H1 (cell line): ENCODE results near the gene ZDHHC8. TPM values are rescaled to one million over a fixed set of nuclear protein-coding genes. Genes with fewer than 3 reads are reported as not detected.

ENCODE experiments used
- CBX8 ChIP-seq: fragments of 300-800, 300-1000 bp; sonication (generic); IDR thresholded peaks from 2 replicates; pipeline ENCODE4 v1.7.1; 2016; ENCODE audit warnings: low read depth, low read length, borderline replicate concordance
- EZH2 ChIP-seq: fragments of 200-600 bp; sonication (generic); IDR thresholded peaks from 2 replicates; pipeline ENCODE4 v1.7.1; 2012; ENCODE audit warnings: low read depth, mild to moderate bottlenecking, moderate library complexity, low read length, inconsistent platforms; ENCODE audit not compliant: severe bottlenecking
- RNF2 ChIP-seq: fragments of 200-900, 300-1000 bp; sonication (generic); IDR thresholded peaks from 2 replicates; pipeline ENCODE4 v1.7.1; 2016; ENCODE audit warnings: borderline replicate concordance, low read depth, mild to moderate bottlenecking, antibody characterized with exemption, low read length; ENCODE audit not compliant: poor library complexity, severe bottlenecking; ENCODE audit errors: missing control alignments
- RXRA ChIP-seq: IDR thresholded peaks from 2 replicates; pipeline ENCODE4 v1.6.1; 2011; ENCODE audit warnings: low read depth, mild to moderate bottlenecking, low read length, moderate library complexity; ENCODE audit not compliant: insufficient read depth
- SIRT6 ChIP-seq: IDR thresholded peaks from one replicate; pipeline ENCODE4 v1.7.1; 2012; ENCODE audit warnings: low read length, inconsistent platforms
- SP1 ChIP-seq: IDR thresholded peaks from 2 replicates; pipeline ENCODE4 v1.6.1; 2011; ENCODE audit warnings: low read depth, low read length
- SP4 ChIP-seq: IDR thresholded peaks from 2 replicates; pipeline ENCODE4 v1.6.1; 2012; ENCODE audit warnings: low read length, inconsistent platforms
- polyA plus RNA-seq, 7 experiments: library from polyadenylated mRNA; depleted of rRNA in 3 of 7; stranded (reverse) in 5 of 7; unstranded in 2 of 7; fragments of >200 nt in 5 of 7; fragments of 200-250 nt in 2 of 7; gene quantifications; 1 replicate in 5 of 7; 2 replicates in 1 of 7; 4 replicates in 1 of 7; pipeline versions ENCODE4 v1.2.1 to v1.2.3, GENCODE V29; 2011 to 2013; ENCODE audit warnings: missing spikeins in 2 of 7, mixed read lengths in 2 of 7
- total RNA-seq: library from RNA; stranded (reverse); fragmentation: NEBNext Ultra II Directional; extraction: Animal tissue kit (Norgen Biotek cat#: 25700); gene quantifications from 2 replicates; pipeline ENCODE4 v1.2.1, GENCODE V29; 2021
- TF ChIP-seq, protein P1 (sequence below): fragments of 300-600 bp; sonication (generic); IDR thresholded peaks from 2 replicates; pipeline ENCODE4 v1.7.1; 2012; ENCODE audit warnings: low read length, moderate library complexity, mild to moderate bottlenecking, inconsistent platforms; ENCODE audit not compliant: insufficient replicate concordance
- TF ChIP-seq, protein P2 (sequence below): IDR thresholded peaks from 2 replicates; pipeline ENCODE4 v1.6.1; 2012; ENCODE audit warnings: inconsistent platforms

Gene ZDHHC8
- total and polyA plus RNA-seq, 2 of the 8 experiments (the other 6 are each of a cell fraction or from before 2014, with no cell fraction given), result 18.6 to 65.6 TPM

DNA sequence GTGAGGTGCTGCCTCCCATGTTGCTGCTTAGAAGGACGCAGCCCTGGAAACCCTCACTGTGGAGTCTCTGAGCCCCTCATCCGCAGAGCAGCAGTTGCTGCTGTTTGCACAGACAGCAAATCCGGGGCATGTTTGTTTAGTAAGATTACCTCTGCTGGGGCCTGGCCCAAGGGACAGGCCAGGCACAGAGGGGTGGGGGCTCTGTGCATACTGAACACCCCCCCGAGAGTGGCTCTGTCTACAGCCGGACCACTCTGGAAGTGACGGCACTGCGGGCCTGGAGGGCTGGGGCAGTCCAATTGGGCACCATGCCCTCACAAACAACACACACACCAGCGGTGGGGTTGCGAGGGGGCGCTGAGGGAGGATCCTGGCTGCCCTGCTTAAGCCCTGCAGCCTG, 42.2 kb downstream of the ZDHHC8 start (continued):
- TF ChIP-seq, protein P1, sequence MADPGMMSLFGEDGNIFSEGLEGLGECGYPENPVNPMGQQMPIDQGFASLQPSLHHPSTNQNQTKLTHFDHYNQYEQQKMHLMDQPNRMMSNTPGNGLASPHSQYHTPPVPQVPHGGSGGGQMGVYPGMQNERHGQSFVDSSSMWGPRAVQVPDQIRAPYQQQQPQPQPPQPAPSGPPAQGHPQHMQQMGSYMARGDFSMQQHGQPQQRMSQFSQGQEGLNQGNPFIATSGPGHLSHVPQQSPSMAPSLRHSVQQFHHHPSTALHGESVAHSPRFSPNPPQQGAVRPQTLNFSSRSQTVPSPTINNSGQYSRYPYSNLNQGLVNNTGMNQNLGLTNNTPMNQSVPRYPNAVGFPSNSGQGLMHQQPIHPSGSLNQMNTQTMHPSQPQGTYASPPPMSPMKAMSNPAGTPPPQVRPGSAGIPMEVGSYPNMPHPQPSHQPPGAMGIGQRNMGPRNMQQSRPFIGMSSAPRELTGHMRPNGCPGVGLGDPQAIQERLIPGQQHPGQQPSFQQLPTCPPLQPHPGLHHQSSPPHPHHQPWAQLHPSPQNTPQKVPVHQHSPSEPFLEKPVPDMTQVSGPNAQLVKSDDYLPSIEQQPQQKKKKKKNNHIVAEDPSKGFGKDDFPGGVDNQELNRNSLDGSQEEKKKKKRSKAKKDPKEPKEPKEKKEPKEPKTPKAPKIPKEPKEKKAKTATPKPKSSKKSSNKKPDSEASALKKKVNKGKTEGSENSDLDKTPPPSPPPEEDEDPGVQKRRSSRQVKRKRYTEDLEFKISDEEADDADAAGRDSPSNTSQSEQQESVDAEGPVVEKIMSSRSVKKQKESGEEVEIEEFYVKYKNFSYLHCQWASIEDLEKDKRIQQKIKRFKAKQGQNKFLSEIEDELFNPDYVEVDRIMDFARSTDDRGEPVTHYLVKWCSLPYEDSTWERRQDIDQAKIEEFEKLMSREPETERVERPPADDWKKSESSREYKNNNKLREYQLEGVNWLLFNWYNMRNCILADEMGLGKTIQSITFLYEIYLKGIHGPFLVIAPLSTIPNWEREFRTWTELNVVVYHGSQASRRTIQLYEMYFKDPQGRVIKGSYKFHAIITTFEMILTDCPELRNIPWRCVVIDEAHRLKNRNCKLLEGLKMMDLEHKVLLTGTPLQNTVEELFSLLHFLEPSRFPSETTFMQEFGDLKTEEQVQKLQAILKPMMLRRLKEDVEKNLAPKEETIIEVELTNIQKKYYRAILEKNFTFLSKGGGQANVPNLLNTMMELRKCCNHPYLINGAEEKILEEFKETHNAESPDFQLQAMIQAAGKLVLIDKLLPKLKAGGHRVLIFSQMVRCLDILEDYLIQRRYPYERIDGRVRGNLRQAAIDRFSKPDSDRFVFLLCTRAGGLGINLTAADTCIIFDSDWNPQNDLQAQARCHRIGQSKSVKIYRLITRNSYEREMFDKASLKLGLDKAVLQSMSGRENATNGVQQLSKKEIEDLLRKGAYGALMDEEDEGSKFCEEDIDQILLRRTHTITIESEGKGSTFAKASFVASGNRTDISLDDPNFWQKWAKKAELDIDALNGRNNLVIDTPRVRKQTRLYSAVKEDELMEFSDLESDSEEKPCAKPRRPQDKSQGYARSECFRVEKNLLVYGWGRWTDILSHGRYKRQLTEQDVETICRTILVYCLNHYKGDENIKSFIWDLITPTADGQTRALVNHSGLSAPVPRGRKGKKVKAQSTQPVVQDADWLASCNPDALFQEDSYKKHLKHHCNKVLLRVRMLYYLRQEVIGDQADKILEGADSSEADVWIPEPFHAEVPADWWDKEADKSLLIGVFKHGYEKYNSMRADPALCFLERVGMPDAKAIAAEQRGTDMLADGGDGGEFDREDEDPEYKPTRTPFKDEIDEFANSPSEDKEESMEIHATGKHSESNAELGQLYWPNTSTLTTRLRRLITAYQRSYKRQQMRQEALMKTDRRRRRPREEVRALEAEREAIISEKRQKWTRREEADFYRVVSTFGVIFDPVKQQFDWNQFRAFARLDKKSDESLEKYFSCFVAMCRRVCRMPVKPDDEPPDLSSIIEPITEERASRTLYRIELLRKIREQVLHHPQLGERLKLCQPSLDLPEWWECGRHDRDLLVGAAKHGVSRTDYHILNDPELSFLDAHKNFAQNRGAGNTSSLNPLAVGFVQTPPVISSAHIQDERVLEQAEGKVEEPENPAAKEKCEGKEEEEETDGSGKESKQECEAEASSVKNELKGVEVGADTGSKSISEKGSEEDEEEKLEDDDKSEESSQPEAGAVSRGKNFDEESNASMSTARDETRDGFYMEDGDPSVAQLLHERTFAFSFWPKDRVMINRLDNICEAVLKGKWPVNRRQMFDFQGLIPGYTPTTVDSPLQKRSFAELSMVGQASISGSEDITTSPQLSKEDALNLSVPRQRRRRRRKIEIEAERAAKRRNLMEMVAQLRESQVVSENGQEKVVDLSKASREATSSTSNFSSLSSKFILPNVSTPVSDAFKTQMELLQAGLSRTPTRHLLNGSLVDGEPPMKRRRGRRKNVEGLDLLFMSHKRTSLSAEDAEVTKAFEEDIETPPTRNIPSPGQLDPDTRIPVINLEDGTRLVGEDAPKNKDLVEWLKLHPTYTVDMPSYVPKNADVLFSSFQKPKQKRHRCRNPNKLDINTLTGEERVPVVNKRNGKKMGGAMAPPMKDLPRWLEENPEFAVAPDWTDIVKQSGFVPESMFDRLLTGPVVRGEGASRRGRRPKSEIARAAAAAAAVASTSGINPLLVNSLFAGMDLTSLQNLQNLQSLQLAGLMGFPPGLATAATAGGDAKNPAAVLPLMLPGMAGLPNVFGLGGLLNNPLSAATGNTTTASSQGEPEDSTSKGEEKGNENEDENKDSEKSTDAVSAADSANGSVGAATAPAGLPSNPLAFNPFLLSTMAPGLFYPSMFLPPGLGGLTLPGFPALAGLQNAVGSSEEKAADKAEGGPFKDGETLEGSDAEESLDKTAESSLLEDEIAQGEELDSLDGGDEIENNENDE, result no peak
- TF ChIP-seq SIRT6, result no peak
- TF ChIP-seq RXRA, result no peak
- TF ChIP-seq SP4, result no peak
- TF ChIP-seq SP1, result no peak
- TF ChIP-seq, protein P2, sequence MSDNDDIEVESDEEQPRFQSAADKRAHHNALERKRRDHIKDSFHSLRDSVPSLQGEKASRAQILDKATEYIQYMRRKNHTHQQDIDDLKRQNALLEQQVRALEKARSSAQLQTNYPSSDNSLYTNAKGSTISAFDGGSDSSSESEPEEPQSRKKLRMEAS, result no peak
- no peak for TF ChIP-seq EZH2
- TF ChIP-seq RNF2, result no peak
- no peak for TF ChIP-seq CBX8
